ENCODE results near the gene TKT.

GRCh38 chr3:53189276-53189675, 66.5 kb downstream of the TKT start:
- TF ChIP-seq POLR2AphosphoS5 (IDR thresholded peaks at IDR 0.05; ENCODE audit: low read depth, low read length) (no peak), TAF1 (IDR thresholded peaks at IDR 0.05; ENCODE audit: borderline replicate concordance, insufficient read depth, low read length) (no peak), FOXP2 (optimal IDR thresholded peaks at IDR 0.05; ENCODE audit: borderline replicate concordance, extremely low read depth, extremely low read length, insufficient read depth) (no peak)
